SK-N-MC (cell line): ENCODE results near the gene METRNL.

ENCODE experiments used
- DNase-seq: peaks from one replicate; pipeline ENCODE4 v3.0.0-alpha.2; 2011; ENCODE audit warnings: low read depth, low spot score
- H3K27ac ChIP-seq: fragments of 200-600 bp; sonication (generic); 2 replicates; pipeline ENCODE4 v1.5.1; 2016; ENCODE audit warnings: mixed run types
- H3K36me3 ChIP-seq: fragments of 200-600 bp; sonication (generic); 2 replicates; pipeline ENCODE4 v1.6.1; 2017; ENCODE audit warnings: antibody characterized with exemption, low read length, mixed read lengths; ENCODE audit not compliant: insufficient read depth
- H3K4me3 ChIP-seq: fragments of 200-600 bp; sonication (generic); 2 replicates; pipeline ENCODE4 v1.5.1; 2016
- H3K9ac ChIP-seq: fragments of 200-600 bp; sonication (generic); 2 replicates; pipeline ENCODE4 v1.8.0; 2017; ENCODE audit warnings: mixed run types, mixed read lengths; ENCODE audit not compliant: insufficient read length
- H3K9me3 ChIP-seq: fragments of 200-600 bp; sonication (generic); 2 replicates; pipeline ENCODE4 v1.6.1; 2017; ENCODE audit warnings: low read depth, mild to moderate bottlenecking, antibody characterized with exemption, low read length, moderate library complexity, mixed read lengths
- EZH2 ChIP-seq: fragments of 200-600 bp; sonication (generic); IDR thresholded peaks from one replicate; pipeline ENCODE4 v1.6.1; 2017; ENCODE audit warnings: antibody characterized with exemption
- FOXP2 ChIP-seq: optimal IDR thresholded peaks from 2 replicates; pipeline ENCODE3; 2011; ENCODE audit warnings: mild to moderate bottlenecking, moderate library complexity; ENCODE audit not compliant: insufficient read depth; ENCODE audit errors: extremely low read length, control extremely low read depth
- POLR2AphosphoS5 ChIP-seq: IDR thresholded peaks from 2 replicates; pipeline ENCODE4 v1.6.1; 2012; ENCODE audit warnings: mild to moderate bottlenecking, low read depth, low read length, borderline replicate concordance

The METRNL gene

DNA sequence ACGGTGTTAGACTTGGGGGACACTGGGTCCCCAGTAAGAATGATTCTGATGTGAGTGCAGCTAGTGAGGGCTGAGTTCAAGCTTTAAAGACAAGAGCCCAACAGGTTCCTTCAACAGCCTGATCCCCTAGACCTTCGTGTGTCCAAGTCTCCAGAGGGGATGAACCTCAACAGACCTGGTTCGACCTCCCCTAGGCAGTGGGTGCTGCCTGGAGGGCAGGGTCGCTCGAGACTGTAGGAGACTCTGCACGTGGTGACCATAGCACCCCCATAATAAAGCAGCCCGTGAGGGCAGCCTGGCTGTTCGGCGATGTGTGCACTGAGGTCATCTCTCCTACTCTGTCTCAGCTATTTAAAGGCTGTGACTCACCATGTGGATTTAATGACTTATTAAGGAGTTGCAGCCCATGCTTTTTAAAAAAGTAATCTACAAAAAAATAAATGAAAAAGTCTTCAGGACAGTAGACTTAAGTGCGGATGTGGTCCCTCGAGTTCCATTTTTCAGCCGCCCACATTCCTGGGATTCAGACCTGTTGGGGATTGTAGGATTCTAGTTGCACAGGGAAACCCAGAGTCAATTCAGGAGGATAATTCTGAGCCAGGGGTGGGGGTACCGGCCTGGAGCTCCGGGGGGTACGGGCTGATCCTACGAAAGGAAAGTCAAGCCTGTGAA is 23.4 kb upstream of the METRNL start:
- no peak overlapping the region for H3K9ac ChIP-seq
- TF ChIP-seq FOXP2 (no peak), EZH2 (no peak), POLR2AphosphoS5 (no peak)

DNA sequence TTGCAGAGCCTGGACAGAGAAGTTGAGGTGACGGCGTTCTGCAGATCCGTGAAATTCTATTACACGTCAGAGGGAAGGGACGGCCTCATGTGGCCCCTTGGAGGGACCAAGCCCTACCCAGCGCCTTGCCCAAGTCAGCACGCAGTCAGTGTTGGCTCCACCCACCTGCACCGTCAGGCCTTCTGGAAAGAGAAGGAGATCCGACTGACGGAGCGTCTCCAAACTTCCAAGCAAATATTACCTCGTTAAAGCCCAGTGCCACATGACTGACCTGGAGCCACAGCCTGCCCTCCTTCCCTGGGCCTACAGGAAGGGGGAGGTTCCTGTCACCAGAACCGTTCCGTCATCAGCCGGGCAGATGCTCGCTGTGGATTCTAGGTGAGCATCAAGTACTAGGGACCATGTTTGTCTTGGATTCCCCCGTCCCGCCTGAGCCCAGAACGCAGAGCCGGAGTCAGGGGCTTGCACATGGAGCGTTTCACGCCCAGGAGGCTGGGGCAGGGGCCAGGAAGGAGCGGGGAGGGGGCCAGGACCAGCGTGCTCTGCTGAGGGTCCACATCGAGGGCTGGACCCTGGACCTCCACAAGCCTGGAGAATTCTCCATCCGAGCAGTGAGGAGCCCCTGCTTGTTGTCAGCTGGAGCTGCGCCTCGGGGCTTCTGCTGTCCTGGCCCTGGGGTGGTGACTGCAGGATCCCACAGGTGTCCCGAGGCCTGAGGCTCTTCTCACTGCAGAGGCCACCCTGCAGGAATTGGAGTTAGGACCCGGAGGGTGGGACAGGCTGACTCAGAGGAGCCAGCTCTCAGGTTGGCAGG is 22.6 kb upstream of the METRNL start:
- no peaks in the 10 kb centered on the region for H3K9me3 ChIP-seq
- no peaks in the 10 kb centered on the region for H3K36me3 ChIP-seq
- no peak overlapping the region for H3K27ac ChIP-seq
- no peak overlapping the region for H3K4me3 ChIP-seq
- H3K9ac ChIP-seq = no peak overlapping the region
- no peak for TF ChIP-seq FOXP2
- TF ChIP-seq POLR2AphosphoS5 = no peak
- no peak for TF ChIP-seq EZH2
- no peak for DNase-seq

More for the DNA sequence above, 23.4 kb upstream of the METRNL start:
- Histone ChIP-seq H3K36me3 (no peaks in the 10 kb centered on the region), H3K4me3 (no peak overlapping the region), H3K27ac (no peak overlapping the region), H3K9me3 (no peaks in the 10 kb centered on the region)
- no peak for DNase-seq

DNA sequence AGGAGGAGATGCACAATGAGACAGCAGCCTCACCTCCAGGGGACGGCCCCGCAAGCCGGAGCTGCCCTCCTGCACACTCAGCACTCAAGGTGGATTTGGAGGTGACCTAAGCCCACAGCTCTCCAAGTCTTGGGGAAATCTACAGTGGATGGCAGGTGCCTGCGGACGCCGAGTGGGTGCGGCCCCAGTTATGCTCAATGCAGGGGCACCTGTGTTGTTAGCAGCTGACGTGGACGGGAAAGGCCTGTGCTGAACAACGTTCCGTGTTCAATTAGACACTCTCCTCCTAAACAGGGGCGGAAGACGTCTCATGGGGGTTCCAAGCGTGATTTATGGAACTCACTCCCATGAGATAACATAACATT is 22.0 kb upstream of the METRNL start:
- no peak overlapping the region for H3K4me3 ChIP-seq
- no peak overlapping the region for H3K9ac ChIP-seq
- no peaks in the 10 kb centered on the region for H3K36me3 ChIP-seq
- no peak overlapping the region for H3K27ac ChIP-seq
- no peak for DNase-seq
- H3K9me3 ChIP-seq = no peaks in the 10 kb centered on the region
- TF ChIP-seq POLR2AphosphoS5 (no peak), EZH2 (no peak), FOXP2 (no peak)

DNA sequence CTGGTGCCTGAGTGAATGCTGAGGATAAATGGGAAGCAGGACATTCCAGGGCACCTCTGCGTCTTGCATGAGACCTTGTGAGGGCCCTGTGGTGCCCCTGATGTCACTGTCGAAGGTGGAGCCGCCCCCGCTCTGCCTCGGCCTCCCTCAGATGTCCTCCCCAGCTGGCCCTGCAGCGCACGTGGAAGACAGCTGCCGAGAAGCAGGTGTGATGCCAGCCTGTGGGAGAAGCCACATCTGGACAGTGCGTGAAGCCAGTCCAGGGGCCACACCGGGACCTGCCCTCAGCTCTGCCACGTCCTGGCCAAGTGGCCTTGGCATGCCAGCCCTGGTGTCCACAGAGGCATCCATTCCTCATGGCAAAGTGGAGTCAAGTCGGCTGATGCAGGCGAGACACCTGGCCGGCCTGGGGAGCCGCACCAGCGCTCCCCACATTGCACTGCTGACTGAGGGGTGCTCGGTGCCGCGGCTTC is 21.6 kb upstream of the METRNL start:
- TF ChIP-seq FOXP2 (no peak), EZH2 (no peak), POLR2AphosphoS5 (no peak)
- Histone ChIP-seq H3K36me3 (no peaks in the 10 kb centered on the region), H3K9me3 (no peaks in the 10 kb centered on the region), H3K4me3 (no peak overlapping the region), H3K9ac (no peak overlapping the region), H3K27ac (no peak overlapping the region)
- DNase-seq = no peak

DNA sequence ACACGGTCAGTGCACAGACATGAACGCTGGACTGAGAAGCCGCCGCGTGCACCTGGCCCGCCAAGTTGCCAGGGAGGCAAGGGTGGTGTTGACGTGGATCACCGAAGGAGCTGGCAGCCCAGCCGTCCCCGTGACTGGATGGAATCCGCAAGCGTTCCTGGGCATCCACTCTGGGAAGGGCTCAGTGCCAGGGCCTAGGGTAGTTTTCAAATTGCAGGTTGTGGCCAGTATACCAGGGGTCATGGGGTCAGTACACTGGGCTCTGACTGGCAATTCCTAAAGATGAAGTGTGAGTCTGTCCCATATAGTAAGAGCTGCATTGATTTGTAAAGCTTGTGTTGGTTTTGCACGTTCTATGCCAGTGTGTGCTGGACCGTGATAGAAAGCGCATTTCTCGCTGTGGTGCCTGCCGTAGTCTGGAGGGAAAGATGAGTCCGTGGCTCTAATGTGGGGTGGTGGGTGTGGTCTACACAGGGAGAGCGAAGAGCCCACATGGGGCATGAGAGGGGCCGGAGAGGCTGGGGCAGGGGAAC is 21.1 kb upstream of the METRNL start:
- H3K9me3 ChIP-seq = no peaks in the 10 kb centered on the region
- no peaks in the 10 kb centered on the region for H3K36me3 ChIP-seq
- TF ChIP-seq POLR2AphosphoS5 = no peak
- no peak for TF ChIP-seq EZH2
- no peak for TF ChIP-seq FOXP2
- H3K9ac ChIP-seq = no peak overlapping the region
- no peak for DNase-seq
- no peak overlapping the region for H3K4me3 ChIP-seq
- no peak overlapping the region for H3K27ac ChIP-seq

DNA sequence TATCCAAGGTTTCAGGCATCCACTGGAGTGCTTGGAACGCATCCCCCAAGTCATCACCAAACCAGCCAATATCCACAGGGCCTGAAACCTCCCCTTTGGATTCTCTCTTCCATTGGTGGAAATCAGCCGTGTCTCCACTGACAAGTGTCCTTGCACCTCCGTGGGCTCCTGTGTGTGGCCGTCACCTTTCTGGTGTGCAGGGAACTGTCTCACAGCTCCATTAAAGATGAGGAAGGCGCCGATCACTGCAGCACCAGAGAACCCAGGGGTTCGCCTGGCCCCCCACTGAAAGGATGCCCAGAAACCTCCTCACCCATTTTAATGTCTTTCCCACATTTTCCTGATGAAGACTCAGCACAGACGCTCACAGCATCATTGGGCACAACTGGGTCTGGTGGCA is 17.8 kb upstream of the METRNL start:
- DNase-seq = no peak
- Histone ChIP-seq H3K4me3 (no peak overlapping the region), H3K9ac (no peak overlapping the region), H3K27ac (no peak overlapping the region), H3K9me3 (no peaks in the 10 kb centered on the region), H3K36me3 (no peaks in the 10 kb centered on the region)
- no peak for TF ChIP-seq EZH2
- no peak for TF ChIP-seq FOXP2
- TF ChIP-seq POLR2AphosphoS5 = no peak

DNA sequence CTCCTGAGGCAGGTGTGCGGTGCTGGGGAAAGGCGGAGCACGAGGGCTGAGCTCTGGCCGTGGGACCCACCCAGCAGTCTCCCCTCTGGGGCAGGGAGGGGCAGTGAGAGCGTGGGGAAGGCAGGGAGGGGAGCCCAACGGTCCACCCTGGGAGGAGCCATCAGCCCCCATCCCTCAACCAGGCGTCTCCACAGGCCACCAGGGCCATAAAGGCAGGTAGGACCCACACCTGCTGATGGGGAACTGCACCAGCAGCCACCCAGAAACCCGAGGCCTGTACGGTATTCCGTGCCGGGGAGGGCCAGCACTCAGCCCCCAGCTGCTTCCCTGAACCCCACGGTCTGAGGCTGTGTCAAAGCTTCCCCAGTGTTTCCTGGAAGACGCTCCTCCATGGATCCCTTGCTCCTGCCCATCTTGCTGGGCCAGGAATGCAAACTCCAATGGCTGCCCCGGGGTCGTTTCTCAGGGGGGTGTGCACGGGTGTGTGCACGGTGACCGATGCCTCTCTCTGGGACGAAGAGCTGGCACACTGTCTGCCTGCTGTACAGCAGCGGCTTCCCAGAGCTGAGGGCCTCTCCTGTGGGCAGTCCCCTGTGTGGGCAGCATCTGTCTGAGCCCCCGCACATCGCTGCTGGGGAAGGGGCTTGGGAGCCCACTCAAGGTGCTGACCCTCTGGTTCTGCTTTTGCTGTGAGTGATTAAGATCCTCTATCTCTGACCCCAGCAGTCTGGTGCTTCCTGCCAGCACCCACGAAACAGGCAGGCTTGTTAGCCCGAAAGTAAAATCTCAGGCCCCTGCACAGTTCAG is 17.2 kb upstream of the METRNL start:
- Histone ChIP-seq H3K9ac (no peak overlapping the region), H3K36me3 (no peaks in the 10 kb centered on the region), H3K4me3 (no peak overlapping the region), H3K27ac (no peak overlapping the region), H3K9me3 (no peaks in the 10 kb centered on the region)
- no peak for TF ChIP-seq POLR2AphosphoS5
- no peak for TF ChIP-seq EZH2
- DNase-seq = no peak
